ENCODE results near the gene AKR7A3. TPM values are rescaled to one million over a fixed set of nuclear protein-coding genes. Genes with fewer than 3 reads are reported as not detected.

The AKR7A3 gene
- total RNA-seq, 4 donors from 2014 or later = 77.8 to 167 (median 102) TPM

GRCh38 chr1:19240673-19241538 lies 47.7 kb downstream of the AKR7A3 start:
- no peak overlapping the region for H3K4me3 ChIP-seq
- TF ChIP-seq POLR2AphosphoS5 (IDR thresholded peaks at IDR 0.05) = no peak
- TF ChIP-seq CTCF (IDR thresholded peaks at IDR 0.05) = peak; percentile 90 to 98 (median 96)
- peaks cover 0 to 73% (median 32%) of the 10 kb centered on the region in 4 donors for H3K36me3 ChIP-seq
- peaks cover 0 to 5% (median 0%) of the 10 kb centered on the region in 4 donors for H3K4me1 ChIP-seq
- DNase-seq = peak; percentile 57
- 60 to 72% methylated on average over 2 to 7 of the region's 7 CpGs for WGBS, 2 donors (ENCODE audit: low coverage in 1 of 2)
- no peaks in the 10 kb centered on the region for H3K9me3 ChIP-seq
- peak overlapping the region; percentile 18 to 49 (median 38) for H3K27ac ChIP-seq
- in situ Hi-C loops (cut with MboI; ENCODE audit: low pct_ligation_motif_present in 1 of 4, low pct_unique_long_range_greater_than_20kb in 1 of 4, low sequenced_read_pairs in 3 of 4) (loop anchor here in 2 of 4 donors (10.0 to 25.0 kb wide), 2 partner anchors 46 to 329 kb away; partner anchors contain the start of gene ALDH4A1 (in 2 of the 2)), intact Hi-C loops (cut with DNase I; ENCODE audit: low total_unique reads) (loop anchor here (10.0 kb wide), 1 partner anchor 66 kb away; no protein-coding TSS in a partner anchor)
- H3K27me3 ChIP-seq = no peaks in the 10 kb centered on the region

- no peaks in the 10 kb centered on the region for H3K27me3 ChIP-seq
- H3K9me3 ChIP-seq = no peaks in the 10 kb centered on the region
- H3K4me3 ChIP-seq = no peak overlapping the region
- peaks cover 0 to 83% (median 36%) of the 10 kb centered on the region in 4 donors for H3K36me3 ChIP-seq
- intact Hi-C loops (cut with DNase I; ENCODE audit: low total_unique reads) = loop anchor here (10.0 kb wide), 1 partner anchor 65 kb away; no protein-coding TSS in a partner anchor
- TF ChIP-seq CTCF (IDR thresholded peaks at IDR 0.05) (no peak), POLR2AphosphoS5 (IDR thresholded peaks at IDR 0.05) (no peak), EP300 (IDR thresholded peaks at IDR 0.05; ENCODE audit: low read depth) (no peak), POLR2A (IDR thresholded peaks at IDR 0.05) (no peak)
- WGBS, 2 donors (ENCODE audit: low coverage in 1 of 2) = 81% methylated on average over 7 of the region's 7 CpGs; no CpG with 5 or more reads in 1 of the 2 donors
- H3K27ac ChIP-seq = no peak overlapping the region
- DNase-seq = no peak
- in situ Hi-C loops (cut with MboI; ENCODE audit: low pct_ligation_motif_present in 1 of 4, low pct_unique_long_range_greater_than_20kb in 1 of 4, low sequenced_read_pairs in 3 of 4) = loop anchor here in 2 of 4 donors (10.0 to 25.0 kb wide), 2 partner anchors 45 to 328 kb away; partner anchors contain the start of gene ALDH4A1 (in 2 of the 2)
- H3K4me1 ChIP-seq = peaks cover 0 to 5% (median 0%) of the 10 kb centered on the region in 4 donors
These were observed 48.7 kb downstream of the AKR7A3 start for GRCh38 chr1:19239876-19240275.

- intact Hi-C loops (cut with DNase I; ENCODE audit: low total_unique reads) (no loop called here), in situ Hi-C loops (cut with MboI; ENCODE audit: low pct_ligation_motif_present in 1 of 4, low pct_unique_long_range_greater_than_20kb in 1 of 4, low sequenced_read_pairs in 3 of 4) (loop anchor here in 2 of 4 donors (25.0 kb wide), 1 partner anchor 322 kb away; the partner anchor contains the start of gene ALDH4A1 (in 2 of the 2))
- no peak overlapping the region for H3K4me3 ChIP-seq
- H3K9me3 ChIP-seq = no peaks in the 10 kb centered on the region
- WGBS, 2 donors (ENCODE audit: low coverage in 1 of 2) = 94% methylated on average over 3 of the region's 3 CpGs; no CpG with 5 or more reads in 1 of the 2 donors
- DNase-seq = no peak
- peaks cover 0 to 67% (median 25%) of the 10 kb centered on the region in 4 donors for H3K36me3 ChIP-seq
- TF ChIP-seq CTCF (IDR thresholded peaks at IDR 0.05) (no peak), POLR2A (IDR thresholded peaks at IDR 0.05) (no peak), EP300 (IDR thresholded peaks at IDR 0.05; ENCODE audit: low read depth) (no peak), POLR2AphosphoS5 (IDR thresholded peaks at IDR 0.05) (no peak)
- H3K27me3 ChIP-seq = no peaks in the 10 kb centered on the region
- peaks cover 8 to 23% (median 19%) of the 10 kb centered on the region in 4 donors for H3K4me1 ChIP-seq
- peak overlapping the region in 1 of 4 donors; percentile 71 for H3K27ac ChIP-seq
These were observed 54.3 kb downstream of the AKR7A3 start for GRCh38 chr1:19234224-19234623.

Small RNAs within 50 kb of the gene (small RNA-seq; reads per million reads assigned to genes)
- 0 reads per million in 4 donors for gene RNU6-1099P

Other genes starting within 250 kb of the AKR7A3 start
- gene UBR4, start 78.5 kb downstream of the AKR7A3 start, total RNA-seq = 100 to 1,000 TPM; 140 to 418 (median 223) TPM
- gene EMC1, start 37.2 kb downstream of the AKR7A3 start, total RNA-seq = 10 to 100 TPM; 18.3 to 39.7 (median 32.6) TPM
- 10 to 100 TPM in 1 of 4 donors, 1 to 10 TPM in 3; 4.9 to 10.8 (median 8.7) TPM for gene MRTO4, start 37.0 kb downstream of the AKR7A3 start, total RNA-seq
- 100 to 1,000 TPM in 2 of 4 donors, 10 to 100 TPM in 2; 64.7 to 169 (median 112) TPM for gene AKR7A2, start 23.4 kb upstream of the AKR7A3 start, total RNA-seq
- gene SLC66A1, start 23.6 kb upstream of the AKR7A3 start, total RNA-seq = 10 to 100 TPM; 19.1 to 53.9 (median 35.3) TPM
- 100 to 1,000 TPM; 127 to 404 (median 136) TPM for gene CAPZB, start 196.8 kb upstream of the AKR7A3 start, total RNA-seq